Activated naive CD4-positive, alpha-beta T cell (primary cell): ENCODE measurements around the gene FUNDC2.

Experiments
- DNase-seq, 4 experiments: peaks; one replicate each; lab custom pipeline; 2025; lab: John Stamatoyannopoulos, UW

FUNDC2 gene

GRCh38 chrX:155023907-155024833, 2.5 kb upstream of the FUNDC2 start:
- no peak for DNase-seq

GRCh38 chrX:155026420-155026726, 271 bp upstream of the FUNDC2 start:
- no peak for DNase-seq

- DNase-seq, result no peak
Measured at GRCh38 chrX:155027509-155028066, 944 bp downstream of the FUNDC2 start.

- DNase-seq, result no peak
Measured at GRCh38 chrX:155028129-155028528, 1.5 kb downstream of the FUNDC2 start.

GRCh38 chrX:155028877-155029291, 2.2 kb downstream of the FUNDC2 start:
- no peak for DNase-seq

- DNase-seq, result no peak
Measured at GRCh38 chrX:155031657-155032056, 5.0 kb downstream of the FUNDC2 start.

GRCh38 chrX:155035688-155036087, 9.0 kb downstream of the FUNDC2 start:
- DNase-seq, result no peak

GRCh38 chrX:155046129-155046810, 19.6 kb downstream of the FUNDC2 start:
- no peak for DNase-seq

GRCh38 chrX:155046811-155047528, 20.3 kb downstream of the FUNDC2 start:
- DNase-seq, result no peak

GRCh38 chrX:155048977-155049619, 22.5 kb downstream of the FUNDC2 start:
- DNase-seq, result peak in 2 of 4 experiments; percentile 4 to 13

- DNase-seq, result no peak
Measured at GRCh38 chrX:155052738-155053498, 26.3 kb downstream of the FUNDC2 start.

GRCh38 chrX:155053656-155054055, 27.0 kb downstream of the FUNDC2 start:
- no peak for DNase-seq

GRCh38 chrX:155054255-155054654, 27.6 kb downstream of the FUNDC2 start:
- DNase-seq, result no peak

- DNase-seq, result no peak
Measured at GRCh38 chrX:155055494-155055893, 28.9 kb downstream of the FUNDC2 start.

- no peak for DNase-seq
Measured at GRCh38 chrX:155056471-155056870, 29.8 kb downstream of the FUNDC2 start.

GRCh38 chrX:155056877-155057792, 30.5 kb downstream of the FUNDC2 start:
- peak in 2 of 4 experiments; percentile 3 to 29 for DNase-seq

GRCh38 chrX:155061760-155062159, 35.1 kb downstream of the FUNDC2 start:
- DNase-seq, result no peak

- no peak for DNase-seq
Measured at GRCh38 chrX:155065035-155065734, 38.5 kb downstream of the FUNDC2 start.

- DNase-seq, result no peak
Measured at GRCh38 chrX:155068165-155068564, 41.5 kb downstream of the FUNDC2 start.
